ENCODE measurements around the gene CTIF. TPM values are rescaled to one million over a fixed set of nuclear protein-coding genes. Genes with fewer than 3 reads are reported as not detected.

CTIF gene
- total RNA-seq, 1 donor from 2014 or later: 84.3 TPM

- DNase-seq (ENCODE audit: low spot score): peak; percentile 31
- intact Hi-C loops (cut with DNase I): loop anchor here (2.0 to 10.0 kb wide), 3 partner anchors 48 to 388 kb away; no protein-coding TSS in a partner anchor
These were observed 7.6 kb downstream of the CTIF start for GRCh38 chr18:48546396-48546795.

- intact Hi-C loops (cut with DNase I): loop anchor here (2.0 to 10.0 kb wide), 3 partner anchors 47 to 387 kb away; no protein-coding TSS in a partner anchor
- DNase-seq (ENCODE audit: low spot score): peak; percentile 56
These were observed 8.7 kb downstream of the CTIF start for GRCh38 chr18:48547531-48547981.

GRCh38 chr18:48548011-48548771 is 9.4 kb downstream of the CTIF start:
- DNase-seq (ENCODE audit: low spot score): peak; percentile 69
- intact Hi-C loops (cut with DNase I): loop anchor here (5.0 to 10.0 kb wide), 2 partner anchors 61 to 387 kb away; no protein-coding TSS in a partner anchor

DNA sequence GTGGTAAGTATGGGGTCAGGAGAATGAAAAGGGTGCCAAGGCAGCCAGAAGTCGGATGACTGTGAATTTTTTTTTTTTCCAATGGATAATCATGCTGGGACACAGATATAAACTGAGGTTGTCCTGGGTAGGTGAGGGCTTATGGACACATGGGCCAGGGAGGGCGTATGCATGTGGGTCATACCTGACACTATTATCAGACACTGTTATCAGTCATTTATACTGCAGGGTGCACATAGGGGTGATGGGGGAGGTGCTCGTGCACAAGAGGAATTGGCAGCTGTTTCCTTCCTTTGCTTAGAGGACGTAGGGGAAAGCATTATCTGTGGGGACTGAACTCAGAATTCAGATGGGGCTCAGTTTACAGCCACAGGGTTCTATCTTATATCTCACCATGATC is 10.1 kb downstream of the CTIF start:
- no peak for DNase-seq (ENCODE audit: low spot score)
- intact Hi-C loops (cut with DNase I): loop anchor here (5.0 to 10.0 kb wide), 2 partner anchors 62 to 386 kb away; no protein-coding TSS in a partner anchor

- intact Hi-C loops (cut with DNase I): no loop called here
- DNase-seq (ENCODE audit: low spot score): peak; percentile 74
These were observed 11.4 kb downstream of the CTIF start for GRCh38 chr18:48550101-48550729.

GRCh38 chr18:48551100-48551499 is 12.3 kb downstream of the CTIF start:
- peak; percentile 50 for DNase-seq (ENCODE audit: low spot score)
- intact Hi-C loops (cut with DNase I): no loop called here

DNA sequence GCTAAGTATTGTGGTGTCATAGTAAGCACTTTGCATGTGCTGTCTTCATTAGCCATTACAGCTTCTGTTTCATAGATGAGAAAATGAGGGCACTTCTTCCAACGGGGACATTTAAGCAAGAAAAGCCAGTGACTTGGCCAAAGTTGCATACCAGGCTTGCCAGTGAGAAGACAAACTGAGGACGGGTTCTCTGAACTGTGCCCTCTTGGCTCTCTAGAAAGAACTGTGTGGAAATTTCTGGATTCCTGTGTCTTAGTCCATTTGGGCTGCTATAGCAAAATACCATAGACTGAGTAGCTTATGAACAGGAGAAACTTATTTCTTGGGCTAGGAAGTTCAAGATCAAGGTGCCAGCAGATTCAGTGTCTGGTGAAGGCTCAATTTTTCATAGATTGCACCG is 13.3 kb downstream of the CTIF start:
- intact Hi-C loops (cut with DNase I): no loop called here
- peak; percentile 9 for DNase-seq (ENCODE audit: low spot score)

DNA sequence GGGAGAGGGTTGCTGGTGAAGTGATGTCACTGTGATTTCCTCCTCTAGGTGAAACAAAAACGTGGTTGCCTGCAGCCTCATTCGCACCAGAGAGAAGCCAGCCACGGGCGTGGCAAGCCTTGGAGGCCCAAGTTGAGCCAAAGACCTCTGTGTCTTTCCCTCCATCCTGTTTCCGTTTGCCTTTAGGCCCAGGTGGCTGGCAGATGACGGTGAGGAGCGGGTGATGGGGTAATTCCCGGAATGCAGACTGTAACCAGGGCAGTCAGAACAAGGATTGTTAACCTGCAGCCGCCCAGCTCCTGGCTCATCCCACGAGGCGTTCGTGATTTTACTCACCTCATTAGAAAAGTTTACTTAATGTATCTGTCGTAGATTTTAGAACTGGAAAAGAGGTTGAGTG is 14.4 kb downstream of the CTIF start:
- intact Hi-C loops (cut with DNase I): no loop called here
- peak; percentile 49 for DNase-seq (ENCODE audit: low spot score)

DNA sequence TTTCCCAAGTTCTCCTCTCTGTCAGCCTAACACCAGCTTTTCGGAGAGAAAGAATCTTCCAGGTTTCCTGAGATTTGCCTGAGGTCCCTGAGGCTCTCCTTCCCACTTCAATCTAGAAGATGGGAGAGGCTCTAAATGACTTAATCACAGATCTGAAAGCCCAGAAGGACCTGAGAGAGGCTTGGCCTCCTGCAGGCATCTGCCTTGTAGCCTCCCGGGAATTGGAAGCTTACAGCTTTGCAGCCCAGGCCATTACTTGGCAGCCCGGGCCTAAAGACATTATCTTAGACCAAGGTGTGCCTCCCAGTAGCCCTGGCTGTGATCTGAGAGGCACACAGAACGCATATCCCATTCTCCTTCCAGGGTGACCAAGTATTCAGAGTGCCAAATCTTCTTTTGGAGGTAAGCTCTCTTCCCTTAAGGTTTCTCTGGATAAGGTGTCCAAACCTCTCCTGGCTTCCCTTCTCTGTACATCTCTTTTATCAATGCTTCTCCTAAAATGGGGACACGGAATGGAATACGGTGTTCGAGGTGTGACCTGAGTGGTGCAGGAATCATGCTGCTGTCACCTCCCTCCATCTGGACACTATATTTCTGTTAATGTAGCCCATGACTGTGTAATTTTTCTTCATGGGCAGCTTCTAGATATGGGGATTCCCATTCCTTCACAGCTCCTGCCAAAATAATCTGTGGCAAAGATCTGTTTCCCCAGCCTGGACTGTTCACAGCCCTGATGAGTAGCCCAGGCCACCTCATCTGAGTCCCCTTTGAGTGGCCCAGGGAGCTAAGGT is 16.0 kb downstream of the CTIF start:
- intact Hi-C loops (cut with DNase I): no loop called here

GRCh38 chr18:48555465-48555995 is 16.7 kb downstream of the CTIF start:
- intact Hi-C loops (cut with DNase I): no loop called here
- peak; percentile 57 for DNase-seq (ENCODE audit: low spot score)

More for the DNA sequence above, 16.0 kb downstream of the CTIF start:
- peak; percentile 12 for DNase-seq (ENCODE audit: low spot score)

DNA sequence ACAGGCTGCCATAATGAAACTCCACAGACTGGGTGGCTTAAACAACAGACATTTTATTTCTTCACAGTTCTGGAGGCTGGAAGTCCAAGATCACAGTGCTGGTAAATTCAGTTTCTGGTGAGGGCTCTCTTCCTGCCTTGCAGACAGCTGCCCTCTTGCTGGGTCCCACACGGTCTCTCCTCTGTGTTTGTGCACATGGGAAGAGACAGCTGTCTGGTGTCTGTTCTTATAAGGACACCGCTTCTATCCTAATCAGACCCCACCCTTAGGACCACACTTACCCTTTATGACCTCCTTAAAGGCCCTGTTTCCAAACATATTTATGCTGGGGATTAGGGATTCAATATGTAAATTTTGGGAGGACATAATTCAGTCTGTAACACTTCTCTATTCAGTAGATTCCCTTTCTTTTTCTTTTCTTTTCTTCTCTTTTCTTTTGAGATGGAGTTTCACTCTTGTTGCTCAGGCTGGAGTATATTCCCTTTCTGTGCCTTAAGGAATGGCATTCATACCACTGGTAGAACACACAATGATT is 18.9 kb downstream of the CTIF start:
- no peak for DNase-seq (ENCODE audit: low spot score)
- intact Hi-C loops (cut with DNase I): no loop called here

GRCh38 chr18:48558248-48558647 is 19.4 kb downstream of the CTIF start:
- no peak for DNase-seq (ENCODE audit: low spot score)
- intact Hi-C loops (cut with DNase I): no loop called here

- no peak for DNase-seq (ENCODE audit: low spot score)
- intact Hi-C loops (cut with DNase I): no loop called here
These were observed 21.7 kb downstream of the CTIF start for GRCh38 chr18:48560491-48560890.

DNA sequence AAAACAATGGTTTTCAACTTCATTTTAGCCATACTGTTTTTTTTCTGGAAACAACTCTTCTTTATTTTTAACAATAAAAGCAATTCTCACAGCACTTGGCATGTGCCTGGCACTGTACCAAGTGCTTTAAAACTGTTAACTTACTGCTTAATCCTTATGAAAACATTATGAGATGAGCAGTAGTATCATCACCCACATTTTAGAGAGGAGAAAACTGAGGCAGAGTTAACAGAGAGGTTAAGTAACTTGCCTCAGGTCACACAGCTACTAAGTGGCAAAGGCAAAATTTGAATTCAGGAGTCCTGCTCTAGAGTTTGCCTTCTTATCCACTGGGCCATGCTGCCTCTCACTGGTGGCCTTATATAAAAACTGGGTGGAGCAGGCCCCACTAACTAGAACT is 23.2 kb downstream of the CTIF start:
- no peak for DNase-seq (ENCODE audit: low spot score)
- intact Hi-C loops (cut with DNase I): no loop called here

DNA sequence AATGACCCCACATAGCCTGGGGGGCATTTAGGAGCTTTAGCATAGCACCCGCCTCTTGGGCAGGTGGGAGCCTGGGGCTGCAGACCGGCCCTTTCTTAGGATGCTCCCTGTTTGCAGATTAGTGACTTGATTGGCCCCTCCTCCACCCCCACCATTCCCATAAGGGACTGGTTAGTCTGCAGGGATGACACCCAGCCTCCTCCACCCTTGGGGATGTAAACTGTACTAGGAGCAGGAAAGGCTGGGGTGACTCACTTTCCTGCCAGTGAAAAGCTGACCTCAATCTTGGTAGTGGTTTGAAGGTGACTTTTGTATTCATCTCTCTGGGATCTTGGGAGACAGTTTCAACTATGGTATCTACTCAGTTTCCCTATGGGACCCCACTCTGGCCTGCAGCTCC is 24.2 kb downstream of the CTIF start:
- no peak for DNase-seq (ENCODE audit: low spot score)
- intact Hi-C loops (cut with DNase I): no loop called here

GRCh38 chr18:48564139-48564538 is 25.3 kb downstream of the CTIF start:
- intact Hi-C loops (cut with DNase I): no loop called here
- DNase-seq (ENCODE audit: low spot score): no peak

GRCh38 chr18:48565105-48565504 is 26.3 kb downstream of the CTIF start:
- intact Hi-C loops (cut with DNase I): no loop called here
- DNase-seq (ENCODE audit: low spot score): no peak

- no peak for DNase-seq (ENCODE audit: low spot score)
- intact Hi-C loops (cut with DNase I): no loop called here
These were observed 27.8 kb downstream of the CTIF start for GRCh38 chr18:48566589-48566988.

DNA sequence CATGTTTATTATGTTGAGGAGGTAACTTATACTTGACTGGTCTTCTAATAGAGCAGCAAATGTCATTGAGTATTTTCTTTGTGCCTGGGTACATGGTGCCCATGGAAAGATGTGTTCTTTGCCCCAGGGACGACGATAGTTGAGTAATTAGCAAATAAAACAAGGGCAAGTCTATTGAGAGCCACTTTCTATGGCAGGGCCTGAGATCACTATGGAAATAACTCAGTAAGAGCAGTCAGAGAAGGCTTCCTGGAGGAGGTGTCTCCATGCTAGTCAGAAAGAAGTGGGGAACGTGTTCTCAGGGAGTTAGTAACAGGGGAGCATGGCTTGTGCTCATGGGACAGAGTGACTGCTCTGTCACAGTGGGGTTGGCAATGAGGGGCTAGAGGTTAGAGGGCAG is 28.6 kb downstream of the CTIF start:
- intact Hi-C loops (cut with DNase I): no loop called here
- DNase-seq (ENCODE audit: low spot score): no peak

Data from cardiac septum (tissue), 1 donor.